SK-N-SH treated with all-trans-retinoic acid at 6 μM for 48 hours (cell line): ENCODE measurements around the gene CENPF.

Experiments
- ATAC-seq: fragments of 200-7000 bp; cut with Tn5 transposase; 3 replicates; pipeline ENCODE4 v1.9.1; 2020; ENCODE audit warnings: mild to moderate bottlenecking, moderate library complexity
- ARNTL ChIP-seq: fragments of 450-650 bp; formaldehyde crosslinking; IDR thresholded peaks from 2 replicates; pipeline ENCODE4 v1.5.0; 2020; ENCODE audit warnings: low read depth, mild to moderate bottlenecking, moderate library complexity, borderline replicate concordance
- BACH2 ChIP-seq: fragments of 250-450 bp; sonication (Bioruptor Pico); IDR thresholded peaks from 2 replicates; pipeline ENCODE4 v1.9.0; 2021; ENCODE audit warnings: mild to moderate bottlenecking, borderline replicate concordance
- CSDC2 ChIP-seq: fragments of 250-450 bp; sonication (Bioruptor Pico); IDR thresholded peaks from 2 replicates; pipeline ENCODE4 v1.5.0; 2020; ENCODE audit warnings: mild to moderate bottlenecking, moderate library complexity
- GLIS3 ChIP-seq: fragments of 250-450 bp; sonication (Bioruptor Pico); IDR thresholded peaks from 2 replicates; pipeline ENCODE4 v1.5.0; 2020; ENCODE audit warnings: mild to moderate bottlenecking, moderate library complexity
- OSR1 ChIP-seq: fragments of 250-450 bp; sonication (Bioruptor Pico); IDR thresholded peaks from 2 replicates; pipeline ENCODE4 v1.8.0; 2022; ENCODE audit warnings: moderate library complexity, mild to moderate bottlenecking, inconsistent platforms
- PPARA ChIP-seq: fragments of 250-450 bp; sonication (Bioruptor Pico); IDR thresholded peaks from 2 replicates; pipeline ENCODE4 v1.5.0; 2020; ENCODE audit warnings: mild to moderate bottlenecking, borderline replicate concordance
- RARB ChIP-seq: fragments of 250-450 bp; sonication (Bioruptor Pico); IDR thresholded peaks from 2 replicates; pipeline ENCODE4 v1.8.0; 2021; ENCODE audit warnings: mild to moderate bottlenecking, moderate library complexity
- SNAI2 ChIP-seq: fragments of 250-450 bp; sonication (Bioruptor Pico); IDR thresholded peaks from 2 replicates; pipeline ENCODE4 v1.5.0; 2020; ENCODE audit warnings: mild to moderate bottlenecking, moderate library complexity
- TCF4 ChIP-seq: fragments of 250-450 bp; sonication (Bioruptor Pico); IDR thresholded peaks from 2 replicates; pipeline ENCODE4 v1.8.0; 2021; ENCODE audit warnings: mild to moderate bottlenecking, moderate library complexity, borderline replicate concordance
- TOX ChIP-seq: fragments of 250-450 bp; sonication (Bioruptor Pico); IDR thresholded peaks from 2 replicates; pipeline ENCODE4 v1.8.0; 2021; ENCODE audit warnings: mild to moderate bottlenecking, moderate library complexity, borderline replicate concordance
- ZC3H10 ChIP-seq: fragments of 250-450 bp; sonication (Bioruptor Pico); IDR thresholded peaks from 2 replicates; pipeline ENCODE4 v1.5.1; 2021; ENCODE audit warnings: mild to moderate bottlenecking, moderate library complexity
- ZFP30 ChIP-seq: fragments of 450-650 bp; formaldehyde crosslinking; IDR thresholded peaks from 2 replicates; pipeline ENCODE4 v1.5.0; 2022; ENCODE audit warnings: mild to moderate bottlenecking, moderate library complexity
- ZNF565 ChIP-seq: fragments of 450-650 bp; formaldehyde crosslinking; conservative IDR thresholded peaks from 2 replicates; pipeline ENCODE4 v1.5.0; 2020; ENCODE audit warnings: low read depth, mild to moderate bottlenecking, moderate library complexity
- ZNF70 ChIP-seq: fragments of 450-650 bp; formaldehyde crosslinking; IDR thresholded peaks from 2 replicates; pipeline ENCODE4 v1.5.0; 2020; ENCODE audit warnings: mild to moderate bottlenecking, moderate library complexity
- ZNF8 ChIP-seq: fragments of 450-650 bp; formaldehyde crosslinking; IDR thresholded peaks from 2 replicates; pipeline ENCODE4 v1.5.0; 2020; ENCODE audit warnings: mild to moderate bottlenecking, moderate library complexity
- TF ChIP-seq, protein P1 (sequence below): fragments of 250-450 bp; sonication (Bioruptor Pico); IDR thresholded peaks from 2 replicates; pipeline ENCODE4 v1.5.0; 2020; ENCODE audit warnings: mild to moderate bottlenecking, moderate library complexity
- TF ChIP-seq, protein P2 (sequence below): fragments of 250-450 bp; sonication (Bioruptor Pico); IDR thresholded peaks from 2 replicates; pipeline ENCODE4 v1.8.0; 2021; ENCODE audit warnings: low read depth, mild to moderate bottlenecking, moderate library complexity, borderline replicate concordance
- TF ChIP-seq, protein P3 (sequence below): fragments of 250-450 bp; sonication (Bioruptor Pico); IDR thresholded peaks from 2 replicates; pipeline ENCODE4 v1.8.0; 2020; ENCODE audit warnings: mild to moderate bottlenecking, moderate library complexity, borderline replicate concordance
- TF ChIP-seq, protein P4 (sequence below): fragments of 250-450 bp; sonication (Bioruptor Pico); IDR thresholded peaks from 2 replicates; pipeline ENCODE4 v1.5.1; 2021; ENCODE audit warnings: mild to moderate bottlenecking, moderate library complexity
- TF ChIP-seq, protein P5 (sequence below): fragments of 250-450 bp; sonication (Bioruptor Pico); IDR thresholded peaks from 2 replicates; pipeline ENCODE4 v1.5.1; 2020; ENCODE audit warnings: low read depth, mild to moderate bottlenecking, moderate library complexity

The CENPF gene

DNA sequence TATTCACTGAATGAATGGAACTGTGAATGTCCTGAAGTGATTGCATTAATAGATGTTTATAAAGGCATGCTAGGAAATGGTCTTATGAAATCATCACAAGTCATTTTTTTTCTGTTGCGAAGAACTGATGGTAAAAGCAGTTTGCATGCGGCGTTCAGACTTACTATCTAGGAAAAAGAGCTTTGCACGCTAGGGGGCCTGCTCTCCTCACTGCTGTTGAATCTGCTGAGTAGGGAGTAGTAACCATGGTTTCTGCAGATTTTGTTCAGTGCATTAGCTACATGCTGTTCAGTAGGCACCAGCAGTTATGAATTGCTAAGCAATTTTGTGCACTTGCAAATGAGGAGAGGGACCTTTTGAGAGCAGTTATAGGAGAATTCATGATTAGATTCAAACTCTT, 57.9 kb downstream of the CENPF start (continued):
- TF ChIP-seq, protein P1, sequence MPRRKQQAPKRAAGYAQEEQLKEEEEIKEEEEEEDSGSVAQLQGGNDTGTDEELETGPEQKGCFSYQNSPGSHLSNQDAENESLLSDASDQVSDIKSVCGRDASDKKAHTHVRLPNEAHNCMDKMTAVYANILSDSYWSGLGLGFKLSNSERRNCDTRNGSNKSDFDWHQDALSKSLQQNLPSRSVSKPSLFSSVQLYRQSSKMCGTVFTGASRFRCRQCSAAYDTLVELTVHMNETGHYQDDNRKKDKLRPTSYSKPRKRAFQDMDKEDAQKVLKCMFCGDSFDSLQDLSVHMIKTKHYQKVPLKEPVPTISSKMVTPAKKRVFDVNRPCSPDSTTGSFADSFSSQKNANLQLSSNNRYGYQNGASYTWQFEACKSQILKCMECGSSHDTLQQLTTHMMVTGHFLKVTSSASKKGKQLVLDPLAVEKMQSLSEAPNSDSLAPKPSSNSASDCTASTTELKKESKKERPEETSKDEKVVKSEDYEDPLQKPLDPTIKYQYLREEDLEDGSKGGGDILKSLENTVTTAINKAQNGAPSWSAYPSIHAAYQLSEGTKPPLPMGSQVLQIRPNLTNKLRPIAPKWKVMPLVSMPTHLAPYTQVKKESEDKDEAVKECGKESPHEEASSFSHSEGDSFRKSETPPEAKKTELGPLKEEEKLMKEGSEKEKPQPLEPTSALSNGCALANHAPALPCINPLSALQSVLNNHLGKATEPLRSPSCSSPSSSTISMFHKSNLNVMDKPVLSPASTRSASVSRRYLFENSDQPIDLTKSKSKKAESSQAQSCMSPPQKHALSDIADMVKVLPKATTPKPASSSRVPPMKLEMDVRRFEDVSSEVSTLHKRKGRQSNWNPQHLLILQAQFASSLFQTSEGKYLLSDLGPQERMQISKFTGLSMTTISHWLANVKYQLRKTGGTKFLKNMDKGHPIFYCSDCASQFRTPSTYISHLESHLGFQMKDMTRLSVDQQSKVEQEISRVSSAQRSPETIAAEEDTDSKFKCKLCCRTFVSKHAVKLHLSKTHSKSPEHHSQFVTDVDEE (CRISPR knock-in tag): no peak
- TF ChIP-seq BACH2: no peak
- TF ChIP-seq, all 23 proteins: peak for 0

DNA sequence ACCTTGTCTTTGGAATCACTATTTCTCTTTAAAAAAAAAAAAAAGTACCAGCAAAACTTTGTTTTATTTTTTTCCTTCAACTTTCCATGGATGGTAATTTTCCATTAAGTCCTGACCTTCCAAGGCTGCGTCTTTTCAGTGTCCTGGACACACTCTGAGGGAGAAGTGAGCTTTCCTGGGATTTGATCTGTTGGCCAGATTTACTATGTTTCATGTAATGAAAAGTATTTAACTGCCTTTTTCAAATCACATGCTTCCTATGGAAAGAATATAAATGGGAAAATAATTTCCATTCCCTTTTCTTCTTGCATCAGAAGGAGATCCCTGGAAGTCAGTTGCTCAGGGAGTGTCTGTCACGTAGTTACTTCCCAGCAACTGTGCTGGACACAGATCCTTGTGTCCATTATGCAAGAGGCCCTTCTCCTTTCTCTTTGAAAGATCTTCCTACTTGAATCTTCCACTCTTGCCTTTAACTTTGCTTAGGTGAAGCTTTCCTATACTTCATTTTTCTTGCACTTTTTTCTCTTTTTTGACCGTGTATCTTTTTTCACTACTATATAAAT, 59.3 kb downstream of the CENPF start:
- ATAC-seq: no peak
- TF ChIP-seq ZNF70 (no peak), PPARA (CRISPR knock-in tag) (no peak), ZNF8 (no peak), RARB (CRISPR knock-in tag) (no peak), BACH2 (no peak), ZNF565 (CRISPR knock-in tag) (no peak), ZFP30 (no peak), TOX (CRISPR knock-in tag) (no peak)

DNA sequence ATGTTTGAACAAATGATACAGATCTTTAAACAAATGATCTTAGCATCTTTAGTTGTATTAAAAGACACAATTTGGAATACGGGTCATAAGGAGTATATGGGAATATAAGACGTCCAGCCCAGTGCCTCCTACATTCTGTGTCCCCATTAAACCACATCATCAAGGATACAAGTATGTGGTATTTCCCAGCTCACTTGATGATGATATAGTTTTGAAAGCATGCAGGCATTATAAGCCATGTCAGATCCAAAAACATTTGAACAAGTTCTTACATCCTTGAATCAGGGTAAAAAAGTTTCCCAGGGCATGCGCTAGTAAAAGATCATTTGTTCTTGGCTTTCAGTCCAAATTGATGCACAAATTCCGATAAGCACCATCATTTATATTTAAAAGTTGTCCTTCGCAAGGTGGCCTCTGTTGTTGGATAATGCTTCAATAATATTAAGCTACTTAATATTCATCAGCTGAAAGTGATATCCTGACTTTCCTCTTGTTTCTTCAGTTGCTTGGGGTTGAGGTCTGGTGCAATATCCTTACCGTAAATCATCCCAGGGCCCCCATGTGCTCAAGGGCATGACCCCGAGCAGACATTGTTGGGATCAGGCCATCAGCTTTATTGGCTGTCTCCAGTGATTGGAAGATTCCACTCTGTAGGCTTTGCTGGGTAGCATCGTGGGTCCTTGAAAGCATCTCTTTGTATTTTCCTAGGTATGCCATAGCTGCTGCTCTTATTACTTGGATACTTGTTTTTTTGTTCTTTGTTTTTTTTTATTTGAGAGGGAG, 61.8 kb downstream of the CENPF start:
- ATAC-seq: no peak
- TF ChIP-seq BACH2 (no peak), ZNF565 (CRISPR knock-in tag) (no peak), PPARA (CRISPR knock-in tag) (no peak), GLIS3 (CRISPR knock-in tag) (no peak), ZC3H10 (CRISPR knock-in tag) (no peak), ARNTL (no peak), TOX (CRISPR knock-in tag) (no peak), ZNF70 (no peak), TCF4 (CRISPR knock-in tag) (no peak), RARB (CRISPR knock-in tag) (no peak), OSR1 (CRISPR knock-in tag) (no peak), ZFP30 (no peak), CSDC2 (CRISPR knock-in tag) (no peak), ZNF8 (no peak), SNAI2 (no peak)
- TF ChIP-seq, protein P2, sequence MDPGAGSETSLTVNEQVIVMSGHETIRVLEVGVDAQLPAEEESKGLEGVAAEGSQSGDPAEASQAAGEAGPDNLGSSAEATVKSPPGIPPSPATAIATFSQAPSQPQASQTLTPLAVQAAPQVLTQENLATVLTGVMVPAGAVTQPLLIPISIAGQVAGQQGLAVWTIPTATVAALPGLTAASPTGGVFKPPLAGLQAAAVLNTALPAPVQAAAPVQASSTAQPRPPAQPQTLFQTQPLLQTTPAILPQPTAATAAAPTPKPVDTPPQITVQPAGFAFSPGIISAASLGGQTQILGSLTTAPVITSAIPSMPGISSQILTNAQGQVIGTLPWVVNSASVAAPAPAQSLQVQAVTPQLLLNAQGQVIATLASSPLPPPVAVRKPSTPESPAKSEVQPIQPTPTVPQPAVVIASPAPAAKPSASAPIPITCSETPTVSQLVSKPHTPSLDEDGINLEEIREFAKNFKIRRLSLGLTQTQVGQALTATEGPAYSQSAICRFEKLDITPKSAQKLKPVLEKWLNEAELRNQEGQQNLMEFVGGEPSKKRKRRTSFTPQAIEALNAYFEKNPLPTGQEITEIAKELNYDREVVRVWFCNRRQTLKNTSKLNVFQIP: no peak
- TF ChIP-seq, protein P3, sequence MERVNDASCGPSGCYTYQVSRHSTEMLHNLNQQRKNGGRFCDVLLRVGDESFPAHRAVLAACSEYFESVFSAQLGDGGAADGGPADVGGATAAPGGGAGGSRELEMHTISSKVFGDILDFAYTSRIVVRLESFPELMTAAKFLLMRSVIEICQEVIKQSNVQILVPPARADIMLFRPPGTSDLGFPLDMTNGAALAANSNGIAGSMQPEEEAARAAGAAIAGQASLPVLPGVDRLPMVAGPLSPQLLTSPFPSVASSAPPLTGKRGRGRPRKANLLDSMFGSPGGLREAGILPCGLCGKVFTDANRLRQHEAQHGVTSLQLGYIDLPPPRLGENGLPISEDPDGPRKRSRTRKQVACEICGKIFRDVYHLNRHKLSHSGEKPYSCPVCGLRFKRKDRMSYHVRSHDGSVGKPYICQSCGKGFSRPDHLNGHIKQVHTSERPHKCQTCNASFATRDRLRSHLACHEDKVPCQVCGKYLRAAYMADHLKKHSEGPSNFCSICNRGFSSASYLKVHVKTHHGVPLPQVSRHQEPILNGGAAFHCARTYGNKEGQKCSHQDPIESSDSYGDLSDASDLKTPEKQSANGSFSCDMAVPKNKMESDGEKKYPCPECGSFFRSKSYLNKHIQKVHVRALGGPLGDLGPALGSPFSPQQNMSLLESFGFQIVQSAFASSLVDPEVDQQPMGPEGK (CRISPR knock-in tag): no peak
- TF ChIP-seq, protein P1 (CRISPR knock-in tag): no peak
- TF ChIP-seq, protein P4, sequence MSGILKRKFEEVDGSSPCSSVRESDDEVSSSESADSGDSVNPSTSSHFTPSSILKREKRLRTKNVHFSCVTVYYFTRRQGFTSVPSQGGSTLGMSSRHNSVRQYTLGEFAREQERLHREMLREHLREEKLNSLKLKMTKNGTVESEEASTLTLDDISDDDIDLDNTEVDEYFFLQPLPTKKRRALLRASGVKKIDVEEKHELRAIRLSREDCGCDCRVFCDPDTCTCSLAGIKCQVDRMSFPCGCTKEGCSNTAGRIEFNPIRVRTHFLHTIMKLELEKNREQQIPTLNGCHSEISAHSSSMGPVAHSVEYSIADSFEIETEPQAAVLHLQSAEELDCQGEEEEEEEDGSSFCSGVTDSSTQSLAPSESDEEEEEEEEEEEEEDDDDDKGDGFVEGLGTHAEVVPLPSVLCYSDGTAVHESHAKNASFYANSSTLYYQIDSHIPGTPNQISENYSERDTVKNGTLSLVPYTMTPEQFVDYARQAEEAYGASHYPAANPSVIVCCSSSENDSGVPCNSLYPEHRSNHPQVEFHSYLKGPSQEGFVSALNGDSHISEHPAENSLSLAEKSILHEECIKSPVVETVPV (CRISPR knock-in tag): no peak
- TF ChIP-seq, protein P5, sequence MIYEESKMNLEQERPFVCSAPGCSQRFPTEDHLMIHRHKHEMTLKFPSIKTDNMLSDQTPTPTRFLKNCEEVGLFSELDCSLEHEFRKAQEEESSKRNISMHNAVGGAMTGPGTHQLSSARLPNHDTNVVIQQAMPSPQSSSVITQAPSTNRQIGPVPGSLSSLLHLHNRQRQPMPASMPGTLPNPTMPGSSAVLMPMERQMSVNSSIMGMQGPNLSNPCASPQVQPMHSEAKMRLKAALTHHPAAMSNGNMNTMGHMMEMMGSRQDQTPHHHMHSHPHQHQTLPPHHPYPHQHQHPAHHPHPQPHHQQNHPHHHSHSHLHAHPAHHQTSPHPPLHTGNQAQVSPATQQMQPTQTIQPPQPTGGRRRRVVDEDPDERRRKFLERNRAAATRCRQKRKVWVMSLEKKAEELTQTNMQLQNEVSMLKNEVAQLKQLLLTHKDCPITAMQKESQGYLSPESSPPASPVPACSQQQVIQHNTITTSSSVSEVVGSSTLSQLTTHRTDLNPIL (CRISPR knock-in tag): no peak
- TF ChIP-seq, all 23 proteins: peak for 0
